Panc1 (cell line): ENCODE results near the gene PCGF6. TPM values are rescaled to one million over a fixed set of nuclear protein-coding genes. Genes with fewer than 3 reads are reported as not detected.

Experiments used
- ATAC-seq: fragments of 200-7000 bp; cut with Tn5 transposase; 2 replicates; pipeline ENCODE4 v1.9.1; 2020; ENCODE audit warnings: mild to moderate bottlenecking, moderate library complexity
- BruUV-seq: library from RNA; stranded (reverse); fragments of 400-500 nt; replicated peaks from 2 replicates; lab custom pipeline; 2021; lab: Mats Ljungman, UMichigan
- CTCF ChIA-PET: fragments of 300-600 bp; sonication (Branson Sonifier 250); formaldehyde crosslinking; loops from one replicate; lab custom pipeline; 2022; ENCODE audit warnings: antibody characterized with exemption; lab: Charles Lee
- POLR2A ChIA-PET: fragments of 300-600 bp; sonication (Branson Sonifier 250); formaldehyde crosslinking; loops from one replicate; lab custom pipeline; 2022; ENCODE audit warnings: antibody characterized with exemption; lab: Charles Lee
- DNase-seq: peaks from one replicate; pipeline ENCODE4 v3.0.0-alpha.2; 2010; ENCODE audit warnings: low read depth, low spot score
- H3K27ac ChIP-seq: 2 replicates; pipeline ENCODE4 v1.5.1; 2011; ENCODE audit warnings: mild to moderate bottlenecking, low read length, inconsistent platforms
- H3K27me3 ChIP-seq: fragments of 200-500 bp; sonication (Bioruptor generic); 2 replicates; pipeline ENCODE4 v1.6.0; 2014; ENCODE audit warnings: low read length, inconsistent platforms; ENCODE audit not compliant: control insufficient read depth, insufficient read depth
- H3K36me3 ChIP-seq: fragments of 200-500 bp; sonication (Bioruptor generic); 2 replicates; pipeline ENCODE4 v1.5.1; 2014; ENCODE audit warnings: inconsistent platforms, mild to moderate bottlenecking, low read length, moderate library complexity; ENCODE audit not compliant: control insufficient read depth, insufficient read depth
- H3K4me1 ChIP-seq: 2 replicates; pipeline ENCODE4 v1.5.1; 2011; ENCODE audit warnings: inconsistent platforms, mild to moderate bottlenecking, low read length, moderate library complexity; ENCODE audit not compliant: control insufficient read depth, insufficient read depth
- H3K4me3 ChIP-seq, 2 experiments: 2 replicates each; pipeline ENCODE4 v1.5.1; 2011 to 2012; ENCODE audit warnings: low read depth in 2 of 2, low read length in 2 of 2, mild to moderate bottlenecking in 2 of 2, inconsistent platforms in 1 of 2, moderate library complexity in 1 of 2
- H3K9me3 ChIP-seq: fragments of 200-500 bp; sonication (Bioruptor generic); 2 replicates; pipeline ENCODE4 v1.5.1; 2014; ENCODE audit warnings: low read depth, mild to moderate bottlenecking, inconsistent platforms, low read length, moderate library complexity; ENCODE audit not compliant: control insufficient read depth, insufficient read depth
- POLR2AphosphoS5 ChIP-seq: IDR thresholded peaks from 2 replicates; pipeline ENCODE4 v1.6.1; 2012; ENCODE audit warnings: mild to moderate bottlenecking, low read depth, low read length, moderate library complexity
- SIN3A ChIP-seq: IDR thresholded peaks from 2 replicates; pipeline ENCODE4 v1.6.1; 2012; ENCODE audit warnings: low read depth, mild to moderate bottlenecking, low read length, moderate library complexity, borderline replicate concordance; ENCODE audit not compliant: insufficient read depth
- TCF7L2 ChIP-seq: IDR thresholded peaks from 2 replicates; pipeline ENCODE4 v1.6.1; 2011; ENCODE audit warnings: mild to moderate bottlenecking, low read depth, low read length, inconsistent platforms
- in situ Hi-C: cut with HindIII; loops from 2 replicates; pipeline ENCODE4 v1.10.0; 2016; ENCODE audit warnings: low sequenced_read_pairs, low pct_unique_long_range_greater_than_20kb
- intact Hi-C: fragments of 100-400 bp; cut with micrococcal nuclease; formaldehyde crosslinking; loops from one replicate; pipeline ENCODE4 v1.10.0; 2022; ENCODE audit not compliant: unreplicated experiment
- total RNA-seq: library from RNA; stranded (reverse); gene quantifications from one replicate; pipeline ENCODE4 v1.2.1, GENCODE V29; 2021; ENCODE audit not compliant: unreplicated experiment
- TF ChIP-seq, protein P1 (sequence below), 2 experiments: IDR thresholded peaks; 2 replicates each; pipeline ENCODE4 v1.6.1; 2011 to 2012; ENCODE audit warnings: low read depth in 2 of 2, control low read depth in 1 of 2, low read length in 1 of 2, mild to moderate bottlenecking in 1 of 2, moderate library complexity in 1 of 2; ENCODE audit not compliant: insufficient read depth in 1 of 2
- TF ChIP-seq, protein P2 (sequence below): fragments of 450-650 bp; IDR thresholded peaks from 2 replicates; pipeline ENCODE4 v1.5.1; 2017; ENCODE audit warnings: mild to moderate bottlenecking

Gene PCGF6
- total RNA-seq, 1 experiment from 2014 or later, result 18.0 TPM

DNA sequence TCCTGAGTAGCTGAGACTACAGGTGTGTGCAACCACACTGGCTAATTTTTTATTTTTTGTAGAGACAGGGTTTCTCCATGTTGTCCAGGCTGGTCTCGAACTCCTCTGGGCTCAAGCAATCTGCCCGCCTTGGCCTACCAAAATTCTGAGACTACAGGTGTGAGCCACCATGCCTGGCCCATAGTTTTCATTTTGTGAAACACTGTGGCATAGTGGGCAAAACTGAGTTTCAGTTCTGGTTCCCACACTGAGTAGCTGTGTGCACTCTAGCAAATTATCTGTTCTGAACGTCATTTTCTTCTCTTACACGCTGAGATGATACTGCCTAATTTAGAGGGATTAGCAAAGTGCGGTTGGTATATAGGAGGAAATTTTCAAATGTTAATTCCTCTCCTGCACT, 31.8 kb upstream of the PCGF6 start:
- Histone ChIP-seq H3K27ac (no peak overlapping the region), H3K36me3 (peaks cover 6% of the 10 kb centered on the region), H3K9me3 (no peaks in the 10 kb centered on the region), H3K4me1 (no peaks in the 10 kb centered on the region), H3K4me3 (no peak overlapping the region), H3K27me3 (no peaks in the 10 kb centered on the region)
- intact Hi-C loops (no loop called here), in situ Hi-C loops (no loop called here)
- no peak for TF ChIP-seq SIN3A
- no peak for TF ChIP-seq POLR2AphosphoS5
- TF ChIP-seq, protein P1, sequence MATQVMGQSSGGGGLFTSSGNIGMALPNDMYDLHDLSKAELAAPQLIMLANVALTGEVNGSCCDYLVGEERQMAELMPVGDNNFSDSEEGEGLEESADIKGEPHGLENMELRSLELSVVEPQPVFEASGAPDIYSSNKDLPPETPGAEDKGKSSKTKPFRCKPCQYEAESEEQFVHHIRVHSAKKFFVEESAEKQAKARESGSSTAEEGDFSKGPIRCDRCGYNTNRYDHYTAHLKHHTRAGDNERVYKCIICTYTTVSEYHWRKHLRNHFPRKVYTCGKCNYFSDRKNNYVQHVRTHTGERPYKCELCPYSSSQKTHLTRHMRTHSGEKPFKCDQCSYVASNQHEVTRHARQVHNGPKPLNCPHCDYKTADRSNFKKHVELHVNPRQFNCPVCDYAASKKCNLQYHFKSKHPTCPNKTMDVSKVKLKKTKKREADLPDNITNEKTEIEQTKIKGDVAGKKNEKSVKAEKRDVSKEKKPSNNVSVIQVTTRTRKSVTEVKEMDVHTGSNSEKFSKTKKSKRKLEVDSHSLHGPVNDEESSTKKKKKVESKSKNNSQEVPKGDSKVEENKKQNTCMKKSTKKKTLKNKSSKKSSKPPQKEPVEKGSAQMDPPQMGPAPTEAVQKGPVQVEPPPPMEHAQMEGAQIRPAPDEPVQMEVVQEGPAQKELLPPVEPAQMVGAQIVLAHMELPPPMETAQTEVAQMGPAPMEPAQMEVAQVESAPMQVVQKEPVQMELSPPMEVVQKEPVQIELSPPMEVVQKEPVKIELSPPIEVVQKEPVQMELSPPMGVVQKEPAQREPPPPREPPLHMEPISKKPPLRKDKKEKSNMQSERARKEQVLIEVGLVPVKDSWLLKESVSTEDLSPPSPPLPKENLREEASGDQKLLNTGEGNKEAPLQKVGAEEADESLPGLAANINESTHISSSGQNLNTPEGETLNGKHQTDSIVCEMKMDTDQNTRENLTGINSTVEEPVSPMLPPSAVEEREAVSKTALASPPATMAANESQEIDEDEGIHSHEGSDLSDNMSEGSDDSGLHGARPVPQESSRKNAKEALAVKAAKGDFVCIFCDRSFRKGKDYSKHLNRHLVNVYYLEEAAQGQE (IDR thresholded peaks at IDR 0.05; ENCODE audit: insufficient read depth in 1 of 2, low read depth in 2 of 2, low read length in 1 of 2), result no peak
- TF ChIP-seq TCF7L2, result no peak
- TF ChIP-seq, protein P2, sequence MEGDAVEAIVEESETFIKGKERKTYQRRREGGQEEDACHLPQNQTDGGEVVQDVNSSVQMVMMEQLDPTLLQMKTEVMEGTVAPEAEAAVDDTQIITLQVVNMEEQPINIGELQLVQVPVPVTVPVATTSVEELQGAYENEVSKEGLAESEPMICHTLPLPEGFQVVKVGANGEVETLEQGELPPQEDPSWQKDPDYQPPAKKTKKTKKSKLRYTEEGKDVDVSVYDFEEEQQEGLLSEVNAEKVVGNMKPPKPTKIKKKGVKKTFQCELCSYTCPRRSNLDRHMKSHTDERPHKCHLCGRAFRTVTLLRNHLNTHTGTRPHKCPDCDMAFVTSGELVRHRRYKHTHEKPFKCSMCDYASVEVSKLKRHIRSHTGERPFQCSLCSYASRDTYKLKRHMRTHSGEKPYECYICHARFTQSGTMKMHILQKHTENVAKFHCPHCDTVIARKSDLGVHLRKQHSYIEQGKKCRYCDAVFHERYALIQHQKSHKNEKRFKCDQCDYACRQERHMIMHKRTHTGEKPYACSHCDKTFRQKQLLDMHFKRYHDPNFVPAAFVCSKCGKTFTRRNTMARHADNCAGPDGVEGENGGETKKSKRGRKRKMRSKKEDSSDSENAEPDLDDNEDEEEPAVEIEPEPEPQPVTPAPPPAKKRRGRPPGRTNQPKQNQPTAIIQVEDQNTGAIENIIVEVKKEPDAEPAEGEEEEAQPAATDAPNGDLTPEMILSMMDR, result no peak
- ChIA-PET POLR2A (no interaction called here), CTCF (no interaction called here)
- BruUV-seq, result no TSS peak
- no peak for DNase-seq
- ATAC-seq, result no peak

DNA sequence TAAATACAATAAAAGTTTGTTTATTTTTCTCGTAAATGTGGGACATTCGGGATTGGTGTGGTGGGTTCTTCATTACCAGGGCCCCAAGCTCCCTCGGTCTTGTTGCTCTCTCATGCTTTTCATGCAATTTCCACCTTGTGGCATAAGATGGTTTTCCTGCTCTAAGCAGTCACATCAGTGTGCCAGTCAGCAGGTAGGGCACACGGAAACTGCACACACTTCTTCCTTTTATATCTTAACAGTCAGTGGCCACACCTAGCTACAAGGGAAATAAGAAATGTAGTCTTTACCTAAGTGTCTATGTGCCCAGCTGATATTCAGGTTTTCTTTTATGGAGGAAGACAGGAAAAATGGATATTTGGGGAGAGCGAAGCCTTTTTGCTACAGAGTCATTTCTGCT, 23.3 kb upstream of the PCGF6 start:
- no peaks in the 10 kb centered on the region; the same call in 1 of the 2 replicates for H3K4me1 ChIP-seq
- no peak overlapping the region for H3K4me3 ChIP-seq
- no peaks in the 10 kb centered on the region for H3K27me3 ChIP-seq
- no TSS peak for BruUV-seq
- ChIA-PET CTCF (no interaction called here), POLR2A (no interaction called here)
- no peak for ATAC-seq
- intact Hi-C loops (no loop called here), in situ Hi-C loops (no loop called here)
- TF ChIP-seq POLR2AphosphoS5 (no peak), SIN3A (no peak)
- TF ChIP-seq, protein P1 (IDR thresholded peaks at IDR 0.05; ENCODE audit: insufficient read depth in 1 of 2, low read depth in 2 of 2, low read length in 1 of 2), result no peak
- DNase-seq, result no peak
- no peak overlapping the region for H3K27ac ChIP-seq
- H3K36me3 ChIP-seq, result peaks cover 4% of the 10 kb centered on the region
- H3K9me3 ChIP-seq, result no peaks in the 10 kb centered on the region
